ENCODE measurements around the gene RAB5B.
A peak's percentile ranks its signal among the peaks of the same experiment; 100 is the strongest.
"Not testable (repeated sequence)": the region's sequence is repeated elsewhere in the genome, so short reads cannot be mapped to it uniquely, and the experiment has no call there.

The RAB5B gene

GRCh38 chr12:55985341-55985740, 11.5 kb downstream of the RAB5B start:
- DNase-seq = peak; percentile 36

- not testable (repeated sequence) for DNase-seq
Measured at GRCh38 chr12:55985976-55986375, 12.1 kb downstream of the RAB5B start.

- no peak for DNase-seq
Measured at GRCh38 chr12:55991110-55991509, 17.2 kb downstream of the RAB5B start.

GRCh38 chr12:55993230-55993853, 19.5 kb downstream of the RAB5B start:
- DNase-seq = no peak

GRCh38 chr12:55995366-55995765, 21.5 kb downstream of the RAB5B start:
- DNase-seq = no peak

GRCh38 chr12:55996201-55996714, 22.4 kb downstream of the RAB5B start:
- peak; percentile 60 for DNase-seq

GRCh38 chr12:55996715-55997534, 23.0 kb downstream of the RAB5B start, which contains the start of gene SUOX:
SUOX (plus strand) TSS chr12:55997276; CDS start chr12:56002222, 4,946 bp downstream.
- peak; percentile 98 for DNase-seq

- DNase-seq = no peak
Measured at GRCh38 chr12:55997535-55997859, 23.6 kb downstream of the RAB5B start.

- DNase-seq = not testable (repeated sequence)
Measured at GRCh38 chr12:55999522-55999921, 25.6 kb downstream of the RAB5B start.

- DNase-seq = not testable (repeated sequence)
Measured at GRCh38 chr12:55999999-56000540, 26.2 kb downstream of the RAB5B start.

GRCh38 chr12:56001487-56002100, 27.7 kb downstream of the RAB5B start:
- no peak for DNase-seq

- DNase-seq = peak; percentile 76
Measured at GRCh38 chr12:56003376-56003775, 29.5 kb downstream of the RAB5B start.

- DNase-seq = no peak
Measured at GRCh38 chr12:56004211-56004610, 30.3 kb downstream of the RAB5B start.

GRCh38 chr12:56007564-56008559, 34.0 kb downstream of the RAB5B start:
- no peak for DNase-seq

- DNase-seq = no peak
Measured at GRCh38 chr12:56010111-56010570, 36.3 kb downstream of the RAB5B start.

- no peak for DNase-seq
Measured at GRCh38 chr12:56011509-56012090, 37.7 kb downstream of the RAB5B start.

- no peak for DNase-seq
Measured at GRCh38 chr12:56013482-56013881, 39.6 kb downstream of the RAB5B start.

GRCh38 chr12:56014205-56014604, 40.3 kb downstream of the RAB5B start:
- DNase-seq = no peak

- DNase-seq = no peak
Measured at GRCh38 chr12:56017181-56017580, 43.3 kb downstream of the RAB5B start.

GRCh38 chr12:56018356-56018755, 44.5 kb downstream of the RAB5B start:
- DNase-seq = no peak

- DNase-seq = peak; percentile 42
Measured at GRCh38 chr12:56020423-56021184, 46.7 kb downstream of the RAB5B start, which contains the start of gene IKZF4. IKZF4 (plus strand) TSS chr12:56021043; CDS start chr12:56021494, 451 bp downstream.
